Astrocyte (in vitro differentiated cells and primary cell): Measurements from ENCODE around the gene ACOX2. TPM values are rescaled to one million over a fixed set of nuclear protein-coding genes. Genes with fewer than 3 reads are reported as not detected.
A peak's percentile ranks its signal among the peaks of the same experiment; 100 is the strongest.

Experiments used
- DNase-seq: peaks from one replicate; pipeline ENCODE4 v3.0.0-alpha.2; 2010; ENCODE audit warnings: low read depth
- FAIRE-seq: peaks from 2 replicates; lab custom pipeline; 2011; peaks lifted over from hg19 to GRCh38; lab: Jason Lieb, UNC
- H2AFZ ChIP-seq: 2 replicates; pipeline ENCODE4 v1.6.0; 2012; ENCODE audit warnings: low read depth, low read length, inconsistent platforms
- H3K27ac ChIP-seq: 2 replicates; pipeline ENCODE4 v1.5.1; 2011; ENCODE audit warnings: low read depth, low read length, inconsistent platforms
- H3K27me3 ChIP-seq: 2 replicates; pipeline ENCODE4 v1.6.0; 2011; ENCODE audit warnings: low read length, inconsistent platforms; ENCODE audit not compliant: insufficient read depth
- H3K36me3 ChIP-seq: 2 replicates; pipeline ENCODE4 v1.5.1; 2011; ENCODE audit warnings: low read length, inconsistent platforms; ENCODE audit not compliant: insufficient read depth
- H3K4me1 ChIP-seq: 2 replicates; pipeline ENCODE4 v1.5.1; 2011; ENCODE audit warnings: low read length, inconsistent platforms; ENCODE audit not compliant: insufficient read depth
- H3K4me2 ChIP-seq: 2 replicates; pipeline ENCODE4 v1.6.0; 2012; ENCODE audit warnings: low read length, inconsistent platforms
- H3K4me3 ChIP-seq: 2 replicates; pipeline ENCODE4 v1.5.1; 2011; ENCODE audit warnings: low read depth, mild to moderate bottlenecking, low read length, inconsistent platforms; ENCODE audit not compliant: insufficient read depth
- H3K79me2 ChIP-seq: 2 replicates; pipeline ENCODE4 v1.6.0; 2012; ENCODE audit warnings: mild to moderate bottlenecking, low read length, inconsistent platforms; ENCODE audit not compliant: insufficient read depth
- H3K9ac ChIP-seq: 2 replicates; pipeline ENCODE4 v1.6.0; 2012; ENCODE audit warnings: mild to moderate bottlenecking, low read length, inconsistent platforms
- H3K9me3 ChIP-seq: 2 replicates; pipeline ENCODE4 v1.5.1; 2012; ENCODE audit warnings: low read depth, mild to moderate bottlenecking, low read length, inconsistent platforms; ENCODE audit not compliant: insufficient read depth
- H4K20me1 ChIP-seq: 2 replicates; pipeline ENCODE4 v1.6.0; 2012; ENCODE audit warnings: low read length, inconsistent platforms; ENCODE audit not compliant: insufficient read depth
- H3K27ac Mint-ChIP-seq: one replicate; pipeline ENCODE4 v1.8.0; 2021; ENCODE audit warnings: mild to moderate bottlenecking, mixed read lengths; ENCODE audit not compliant: unreplicated experiment
- H3K27me3 Mint-ChIP-seq: one replicate; pipeline ENCODE4 v1.8.0; 2021; ENCODE audit warnings: low read depth, mixed read lengths; ENCODE audit not compliant: unreplicated experiment
- H3K36me3 Mint-ChIP-seq: one replicate; pipeline ENCODE4 v1.8.0; 2021; ENCODE audit warnings: low read depth, mixed read lengths; ENCODE audit not compliant: unreplicated experiment
- H3K4me1 Mint-ChIP-seq: one replicate; pipeline ENCODE4 v1.8.0; 2021; ENCODE audit warnings: low read depth, mixed read lengths; ENCODE audit not compliant: unreplicated experiment
- H3K4me3 Mint-ChIP-seq: one replicate; pipeline ENCODE4 v1.8.0; 2021; ENCODE audit warnings: mild to moderate bottlenecking, moderate library complexity, mixed read lengths; ENCODE audit not compliant: unreplicated experiment
- H3K9me3 Mint-ChIP-seq: one replicate; pipeline ENCODE4 v1.8.0; 2021; ENCODE audit warnings: mild to moderate bottlenecking, mixed read lengths; ENCODE audit not compliant: unreplicated experiment
- EZH2 ChIP-seq: IDR thresholded peaks from 2 replicates; pipeline ENCODE4 v1.6.1; 2012; ENCODE audit warnings: mild to moderate bottlenecking, low read length, inconsistent platforms; ENCODE audit not compliant: insufficient read depth
- total RNA-seq: library from RNA; stranded (reverse); gene quantifications from 2 replicates; pipeline ENCODE4 v1.2.1, GENCODE V29; 2021
- TF ChIP-seq, protein P1 (sequence below): IDR thresholded peaks from 2 replicates; pipeline ENCODE4 v1.5.1; 2011; ENCODE audit warnings: low read depth, mild to moderate bottlenecking, inconsistent platforms, low read length, moderate library complexity; ENCODE audit not compliant: insufficient read depth

The ACOX2 gene
- total RNA-seq, 1 donor from 2014 or later = 2.7 TPM

- Histone ChIP-seq H3K36me3 (no peaks in the 10 kb centered on the region), H3K27ac (no peak overlapping the region), H3K9me3 (no peaks in the 10 kb centered on the region), H4K20me1 (no peaks in the 10 kb centered on the region), H3K4me2 (peak overlapping the region; percentile 24), H3K4me1 (peaks cover 19% of the 10 kb centered on the region), H3K27me3 (no peaks in the 10 kb centered on the region), H3K4me3 (no peak overlapping the region), H3K79me2 (no peaks in the 10 kb centered on the region), H3K9ac (no peak overlapping the region), H2AFZ (no peak overlapping the region)
- Mint-ChIP-seq H3K36me3 (peaks cover 3% of the 10 kb centered on the region), H3K27me3 (peaks cover 12% of the 10 kb centered on the region), H3K9me3 (peaks cover 7% of the 10 kb centered on the region), H3K27ac (no peak overlapping the region), H3K4me3 (no peak overlapping the region), H3K4me1 (no peaks in the 10 kb centered on the region)
- TF ChIP-seq, protein P1, sequence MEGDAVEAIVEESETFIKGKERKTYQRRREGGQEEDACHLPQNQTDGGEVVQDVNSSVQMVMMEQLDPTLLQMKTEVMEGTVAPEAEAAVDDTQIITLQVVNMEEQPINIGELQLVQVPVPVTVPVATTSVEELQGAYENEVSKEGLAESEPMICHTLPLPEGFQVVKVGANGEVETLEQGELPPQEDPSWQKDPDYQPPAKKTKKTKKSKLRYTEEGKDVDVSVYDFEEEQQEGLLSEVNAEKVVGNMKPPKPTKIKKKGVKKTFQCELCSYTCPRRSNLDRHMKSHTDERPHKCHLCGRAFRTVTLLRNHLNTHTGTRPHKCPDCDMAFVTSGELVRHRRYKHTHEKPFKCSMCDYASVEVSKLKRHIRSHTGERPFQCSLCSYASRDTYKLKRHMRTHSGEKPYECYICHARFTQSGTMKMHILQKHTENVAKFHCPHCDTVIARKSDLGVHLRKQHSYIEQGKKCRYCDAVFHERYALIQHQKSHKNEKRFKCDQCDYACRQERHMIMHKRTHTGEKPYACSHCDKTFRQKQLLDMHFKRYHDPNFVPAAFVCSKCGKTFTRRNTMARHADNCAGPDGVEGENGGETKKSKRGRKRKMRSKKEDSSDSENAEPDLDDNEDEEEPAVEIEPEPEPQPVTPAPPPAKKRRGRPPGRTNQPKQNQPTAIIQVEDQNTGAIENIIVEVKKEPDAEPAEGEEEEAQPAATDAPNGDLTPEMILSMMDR = no peak
- no peak for TF ChIP-seq EZH2
- FAIRE-seq (no peak), DNase-seq (no peak)
Measured at GRCh38 chr3:58575971-58576652, 39.1 kb upstream of the ACOX2 start.

DNA sequence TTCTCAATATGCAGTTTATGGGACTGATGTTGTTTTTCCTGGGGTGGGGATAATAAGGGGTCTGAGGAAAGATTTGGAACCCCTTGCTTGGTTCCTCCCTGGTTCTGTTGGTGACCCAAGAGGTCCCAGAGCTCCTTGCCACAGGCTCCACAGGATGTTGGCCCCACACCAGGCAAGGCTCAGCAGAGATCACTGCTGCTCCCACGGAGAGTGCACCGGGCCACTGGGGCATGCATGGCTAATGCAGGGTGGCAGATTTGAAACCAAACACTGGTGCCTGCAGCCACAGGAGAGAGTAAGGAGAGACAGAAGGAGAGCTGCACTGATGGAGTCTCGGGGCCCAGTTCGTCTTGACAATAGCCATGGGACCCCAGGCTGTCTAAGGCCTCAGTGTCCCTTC, 37.7 kb upstream of the ACOX2 start:
- no peak for FAIRE-seq
- Mint-ChIP-seq H3K9me3 (peaks cover 7% of the 10 kb centered on the region), H3K4me1 (no peaks in the 10 kb centered on the region)

GRCh38 chr3:58574106-58574505, 37.1 kb upstream of the ACOX2 start:
- Histone ChIP-seq H3K79me2 (no peaks in the 10 kb centered on the region), H3K36me3 (no peaks in the 10 kb centered on the region), H3K9me3 (no peaks in the 10 kb centered on the region), H3K27ac (no peak overlapping the region), H3K9ac (no peak overlapping the region), H3K4me3 (no peak overlapping the region), H2AFZ (no peak overlapping the region), H3K4me2 (no peak overlapping the region), H4K20me1 (no peaks in the 10 kb centered on the region), H3K4me1 (peaks cover 19% of the 10 kb centered on the region), H3K27me3 (no peaks in the 10 kb centered on the region)
- no peak for TF ChIP-seq EZH2
- TF ChIP-seq, protein P1 = no peak
- H3K4me1 Mint-ChIP-seq = no peaks in the 10 kb centered on the region
- H3K27ac Mint-ChIP-seq = no peak overlapping the region
- peaks cover 12% of the 10 kb centered on the region for H3K27me3 Mint-ChIP-seq
- no peak for FAIRE-seq
- DNase-seq = no peak
- H3K36me3 Mint-ChIP-seq = peaks cover 3% of the 10 kb centered on the region
- H3K4me3 Mint-ChIP-seq = no peak overlapping the region
- peaks cover 7% of the 10 kb centered on the region for H3K9me3 Mint-ChIP-seq

More for the DNA sequence above, 37.7 kb upstream of the ACOX2 start:
- no peak overlapping the region for H3K9ac ChIP-seq
- H3K79me2 ChIP-seq = no peaks in the 10 kb centered on the region
- no peak overlapping the region for H3K27ac ChIP-seq
- Mint-ChIP-seq H3K27ac (no peak overlapping the region), H3K36me3 (peaks cover 3% of the 10 kb centered on the region), H3K27me3 (peaks cover 12% of the 10 kb centered on the region), H3K4me3 (no peak overlapping the region)
- H3K27me3 ChIP-seq = no peaks in the 10 kb centered on the region
- no peak overlapping the region for H3K4me3 ChIP-seq
- H2AFZ ChIP-seq = no peak overlapping the region
- TF ChIP-seq, protein P1 = no peak
- no peak for TF ChIP-seq EZH2
- DNase-seq = no peak
- H3K4me1 ChIP-seq = peaks cover 19% of the 10 kb centered on the region
- H3K36me3 ChIP-seq = no peaks in the 10 kb centered on the region
- H3K9me3 ChIP-seq = no peaks in the 10 kb centered on the region
- no peaks in the 10 kb centered on the region for H4K20me1 ChIP-seq
- no peak overlapping the region for H3K4me2 ChIP-seq
